Measurements from ENCODE around the gene SHISAL2A.

Gene SHISAL2A

DNA sequence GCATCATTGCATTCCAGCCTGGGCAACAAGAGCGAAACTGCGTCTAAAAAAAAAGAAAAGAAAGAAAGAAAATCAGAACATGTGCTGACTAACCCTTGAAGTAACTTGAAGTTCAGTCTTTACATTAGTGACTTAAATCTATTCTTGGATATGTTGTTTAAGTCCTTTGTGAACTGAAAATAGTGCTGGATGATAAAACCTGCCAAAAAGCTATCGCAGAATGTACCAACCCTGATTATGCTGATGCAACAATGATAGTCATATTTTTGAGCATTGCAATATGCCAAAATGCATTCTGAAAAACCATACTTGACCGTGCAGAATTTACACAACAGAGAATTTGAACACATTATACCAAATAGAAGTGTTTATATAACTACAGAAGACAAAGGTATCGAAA lies 30.7 kb downstream of the SHISAL2A start:
- no peak overlapping the region for H4K91ac ChIP-seq (ENCODE audit: low read depth, low read length, poor library complexity)
- no peak overlapping the region for H2BK5ac ChIP-seq (ENCODE audit: low read length)
- H3K27ac ChIP-seq (replicated peaks; ENCODE audit: low read length), result no peak overlapping the region
- H3K23ac ChIP-seq (ENCODE audit: low read depth, low read length, poor library complexity), result no peak overlapping the region
- H2BK120ac ChIP-seq (ENCODE audit: low read depth, low read length), result no peak overlapping the region
- no peaks in the 10 kb centered on the region for H3K9me3 ChIP-seq (replicated peaks in 1 of 2; ENCODE audit: control insufficient read depth in 2 of 2, insufficient read depth in 1 of 2, low read depth in 1 of 2, low read length in 2 of 2)
- no CpG with 5 or more reads among the region's 5 CpGs for WGBS, 2 donors (ENCODE audit: extremely low coverage in 2 of 2, insufficient read length in 2 of 2, insufficient replicate concordance in 1 of 2)
- no peaks in the 10 kb centered on the region for H3K79me1 ChIP-seq (ENCODE audit: low read depth, low read length)
- H2AK5ac ChIP-seq (ENCODE audit: low read depth, low read length), result no peak overlapping the region
- H2BK15ac ChIP-seq (ENCODE audit: low read length), result no peak overlapping the region
- no peak overlapping the region for H3K14ac ChIP-seq (ENCODE audit: low read length)
- H2AFZ ChIP-seq (ENCODE audit: low read length), result peak overlapping the region; percentile 83
- no peaks in the 10 kb centered on the region for H3K27me3 ChIP-seq (ENCODE audit: control insufficient read depth in 3 of 3, insufficient read depth in 3 of 3, low read depth in 1 of 3, low read length in 3 of 3)
- H4K8ac ChIP-seq (ENCODE audit: low read depth, low read length), result no peak overlapping the region
- no peak overlapping the region for H3K4ac ChIP-seq (ENCODE audit: low read length)
- no peak overlapping the region for H3K4me2 ChIP-seq (ENCODE audit: insufficient read depth, low read length, poor library complexity, severe bottlenecking)
- no peak overlapping the region for H2BK12ac ChIP-seq (ENCODE audit: low read length)
- H3K4me3 ChIP-seq (ENCODE audit: low read length in 2 of 2), result no peak overlapping the region
- H3K18ac ChIP-seq (ENCODE audit: low read length), result no peak overlapping the region
- no peaks in the 10 kb centered on the region for H3K36me3 ChIP-seq (replicated peaks in 1 of 2; ENCODE audit: control insufficient read depth in 2 of 2, insufficient read depth in 2 of 2, low read length in 2 of 2)
- no peak overlapping the region for H3K9ac ChIP-seq (ENCODE audit: low read depth, low read length, poor library complexity)
- DNase-seq (ENCODE audit: low spot score), result no peak
- peaks cover 15 to 37% of the 10 kb centered on the region in 2 donors for H3K4me1 ChIP-seq (ENCODE audit: control insufficient read depth in 2 of 2, insufficient read depth in 1 of 2, low read depth in 1 of 2, low read length in 2 of 2)

DNA sequence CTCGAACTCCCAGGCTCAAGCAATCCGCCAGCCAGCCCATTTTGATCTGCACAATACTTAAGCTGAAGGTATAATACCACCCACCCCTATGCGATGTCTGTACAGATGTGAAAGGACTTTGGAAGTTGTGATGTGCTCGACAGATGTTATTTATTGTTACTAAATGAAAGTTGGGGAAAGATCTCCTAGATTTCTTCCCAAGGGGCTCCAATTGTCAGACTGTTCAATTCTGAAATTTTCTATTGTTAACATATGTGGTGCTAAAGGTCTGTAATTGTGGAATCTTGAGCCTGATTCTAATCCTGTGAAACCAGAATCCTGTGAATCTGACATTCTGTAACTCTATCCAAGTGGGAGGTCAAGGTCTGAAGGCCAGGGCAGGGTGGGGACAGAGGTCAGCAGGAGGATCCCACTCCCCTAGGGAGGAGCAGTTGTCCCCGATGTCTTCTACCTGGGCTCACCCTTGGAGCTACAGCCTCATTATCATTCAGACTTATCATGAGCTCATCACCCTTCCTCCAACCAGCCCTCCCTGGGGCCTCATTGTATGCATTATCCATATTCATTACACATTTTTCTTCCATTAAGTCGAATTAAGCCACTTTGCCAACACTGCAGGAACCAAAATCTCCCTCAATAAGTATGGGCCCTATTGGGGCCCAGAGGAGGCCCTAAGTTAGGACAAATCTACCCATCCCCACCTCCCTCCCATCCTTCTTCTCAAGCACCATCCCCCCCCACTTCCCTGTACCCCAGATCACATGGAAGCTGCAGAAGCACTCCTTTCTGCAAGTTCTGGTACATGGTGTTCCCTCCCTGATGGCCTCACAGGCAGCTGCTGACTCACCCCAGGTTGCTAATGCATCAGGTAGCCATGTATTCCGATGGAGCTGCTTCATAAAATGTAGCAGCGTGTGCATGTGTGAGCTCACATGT lies 32.3 kb downstream of the SHISAL2A start:
- no peak overlapping the region for H3K14ac ChIP-seq (ENCODE audit: low read length)
- H3K9ac ChIP-seq (ENCODE audit: low read depth, low read length, poor library complexity), result no peak overlapping the region
- no peak for DNase-seq (ENCODE audit: low spot score)
- H3K79me1 ChIP-seq (ENCODE audit: low read depth, low read length), result no peaks in the 10 kb centered on the region
- no peak overlapping the region for H2BK5ac ChIP-seq (ENCODE audit: low read length)
- peak overlapping the region; percentile 67 for H2AK5ac ChIP-seq (ENCODE audit: low read depth, low read length)
- H3K27me3 ChIP-seq (ENCODE audit: control insufficient read depth in 3 of 3, insufficient read depth in 3 of 3, low read depth in 1 of 3, low read length in 3 of 3), result no peaks in the 10 kb centered on the region
- H3K27ac ChIP-seq (replicated peaks; ENCODE audit: low read length), result no peak overlapping the region
- no peak overlapping the region for H2BK15ac ChIP-seq (ENCODE audit: low read length)
- no peak overlapping the region for H3K18ac ChIP-seq (ENCODE audit: low read length)
- H3K4me3 ChIP-seq (ENCODE audit: low read length in 2 of 2), result no peak overlapping the region
- no peak overlapping the region for H2BK12ac ChIP-seq (ENCODE audit: low read length)
- H3K4me2 ChIP-seq (ENCODE audit: insufficient read depth, low read length, poor library complexity, severe bottlenecking), result no peak overlapping the region
- peaks cover 9 to 26% of the 10 kb centered on the region in 2 donors for H3K4me1 ChIP-seq (ENCODE audit: control insufficient read depth in 2 of 2, insufficient read depth in 1 of 2, low read depth in 1 of 2, low read length in 2 of 2)
- no peak overlapping the region for H3K4ac ChIP-seq (ENCODE audit: low read length)
- no peak overlapping the region for H4K8ac ChIP-seq (ENCODE audit: low read depth, low read length)
- H2AFZ ChIP-seq (ENCODE audit: low read length), result peak overlapping the region; percentile 36
- no peaks in the 10 kb centered on the region for H3K9me3 ChIP-seq (replicated peaks in 1 of 2; ENCODE audit: control insufficient read depth in 2 of 2, insufficient read depth in 1 of 2, low read depth in 1 of 2, low read length in 2 of 2)
- no CpG with 5 or more reads among the region's 8 CpGs for WGBS, 2 donors (ENCODE audit: extremely low coverage in 2 of 2, insufficient read length in 2 of 2, insufficient replicate concordance in 1 of 2)
- no peak overlapping the region for H4K91ac ChIP-seq (ENCODE audit: low read depth, low read length, poor library complexity)
- no peaks in the 10 kb centered on the region for H3K36me3 ChIP-seq (replicated peaks in 1 of 2; ENCODE audit: control insufficient read depth in 2 of 2, insufficient read depth in 2 of 2, low read length in 2 of 2)
- H2BK120ac ChIP-seq (ENCODE audit: low read depth, low read length), result no peak overlapping the region
- H3K23ac ChIP-seq (ENCODE audit: low read depth, low read length, poor library complexity), result no peak overlapping the region

DNA sequence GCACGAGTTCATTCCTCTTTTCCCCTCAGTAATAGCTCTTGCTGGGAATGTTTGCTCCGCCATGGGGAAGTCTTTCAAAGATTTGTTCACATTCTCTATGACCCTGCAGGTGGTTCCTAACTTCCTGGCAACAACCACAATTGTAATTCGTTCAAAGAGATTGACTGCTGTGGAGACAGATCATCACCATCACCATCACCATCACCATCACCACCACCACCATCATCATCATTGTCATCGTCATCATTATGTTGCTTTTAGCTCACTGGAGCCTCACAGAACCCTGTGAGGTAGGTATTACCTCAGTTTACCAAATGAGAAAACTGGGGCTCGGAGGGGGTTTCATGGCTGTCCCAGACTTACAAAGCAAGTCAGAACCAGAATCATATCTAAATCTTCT lies 34.3 kb downstream of the SHISAL2A start:
- Histone ChIP-seq H3K27ac (replicated peaks; ENCODE audit: low read length) (no peak overlapping the region), H3K4me2 (ENCODE audit: insufficient read depth, low read length, poor library complexity, severe bottlenecking) (no peak overlapping the region), H3K4me1 (ENCODE audit: control insufficient read depth in 2 of 2, insufficient read depth in 1 of 2, low read depth in 1 of 2, low read length in 2 of 2) (peaks cover 5 to 20% of the 10 kb centered on the region in 2 donors), H3K9ac (ENCODE audit: low read depth, low read length, poor library complexity) (no peak overlapping the region), H2AK5ac (ENCODE audit: low read depth, low read length) (no peak overlapping the region), H3K23ac (ENCODE audit: low read depth, low read length, poor library complexity) (no peak overlapping the region), H3K27me3 (ENCODE audit: control insufficient read depth in 3 of 3, insufficient read depth in 3 of 3, low read depth in 1 of 3, low read length in 3 of 3) (no peaks in the 10 kb centered on the region), H2BK15ac (ENCODE audit: low read length) (no peak overlapping the region), H2BK12ac (ENCODE audit: low read length) (no peak overlapping the region), H3K9me3 (replicated peaks in 1 of 2; ENCODE audit: control insufficient read depth in 2 of 2, insufficient read depth in 1 of 2, low read depth in 1 of 2, low read length in 2 of 2) (no peaks in the 10 kb centered on the region), H3K79me1 (ENCODE audit: low read depth, low read length) (no peaks in the 10 kb centered on the region), H3K4ac (ENCODE audit: low read length) (no peak overlapping the region), H3K4me3 (ENCODE audit: low read length in 2 of 2) (no peak overlapping the region), H3K36me3 (replicated peaks in 1 of 2; ENCODE audit: control insufficient read depth in 2 of 2, insufficient read depth in 2 of 2, low read length in 2 of 2) (no peaks in the 10 kb centered on the region), H2BK120ac (ENCODE audit: low read depth, low read length) (no peak overlapping the region), H4K8ac (ENCODE audit: low read depth, low read length) (no peak overlapping the region), H4K91ac (ENCODE audit: low read depth, low read length, poor library complexity) (no peak overlapping the region), H2AFZ (ENCODE audit: low read length) (no peak overlapping the region), H3K14ac (ENCODE audit: low read length) (no peak overlapping the region), H2BK5ac (ENCODE audit: low read length) (no peak overlapping the region), H3K18ac (ENCODE audit: low read length) (no peak overlapping the region)
- DNase-seq (ENCODE audit: low spot score), result no peak
- no CpG with 5 or more reads among the region's 5 CpGs for WGBS, 2 donors (ENCODE audit: extremely low coverage in 2 of 2, insufficient read length in 2 of 2, insufficient replicate concordance in 1 of 2)

DNA sequence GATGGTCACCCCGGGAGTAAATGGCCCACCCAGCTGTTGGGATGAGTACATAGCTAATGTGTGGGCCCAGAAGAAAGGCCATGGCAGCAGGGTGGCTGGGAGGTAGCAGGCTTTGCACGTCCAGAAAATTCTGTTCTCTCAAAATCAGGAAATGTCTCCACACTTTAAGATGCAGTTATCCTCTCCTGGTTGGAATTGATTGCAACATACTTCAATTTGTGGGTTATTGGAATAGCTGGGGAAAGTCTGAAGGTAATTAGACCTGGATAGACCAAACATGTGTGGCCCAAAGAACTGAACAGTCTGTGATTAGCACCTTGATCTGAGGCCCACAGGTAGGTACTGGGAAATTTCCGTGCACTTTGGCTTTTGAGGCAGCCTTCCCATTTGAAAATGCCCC lies 35.0 kb downstream of the SHISAL2A start:
- Histone ChIP-seq H4K8ac (ENCODE audit: low read depth, low read length) (no peak overlapping the region), H3K4me3 (ENCODE audit: low read length in 2 of 2) (no peak overlapping the region), H3K4ac (ENCODE audit: low read length) (no peak overlapping the region), H2BK120ac (ENCODE audit: low read depth, low read length) (no peak overlapping the region), H3K79me1 (ENCODE audit: low read depth, low read length) (no peaks in the 10 kb centered on the region), H3K18ac (ENCODE audit: low read length) (no peak overlapping the region), H3K27ac (replicated peaks; ENCODE audit: low read length) (no peak overlapping the region), H2AFZ (ENCODE audit: low read length) (no peak overlapping the region), H3K23ac (ENCODE audit: low read depth, low read length, poor library complexity) (no peak overlapping the region), H2BK12ac (ENCODE audit: low read length) (no peak overlapping the region), H3K14ac (ENCODE audit: low read length) (no peak overlapping the region), H2BK15ac (ENCODE audit: low read length) (no peak overlapping the region), H2AK5ac (ENCODE audit: low read depth, low read length) (no peak overlapping the region), H3K36me3 (replicated peaks in 1 of 2; ENCODE audit: control insufficient read depth in 2 of 2, insufficient read depth in 2 of 2, low read length in 2 of 2) (no peaks in the 10 kb centered on the region), H3K27me3 (ENCODE audit: control insufficient read depth in 3 of 3, insufficient read depth in 3 of 3, low read depth in 1 of 3, low read length in 3 of 3) (no peaks in the 10 kb centered on the region), H3K9ac (ENCODE audit: low read depth, low read length, poor library complexity) (no peak overlapping the region), H4K91ac (ENCODE audit: low read depth, low read length, poor library complexity) (no peak overlapping the region), H2BK5ac (ENCODE audit: low read length) (no peak overlapping the region), H3K9me3 (replicated peaks in 1 of 2; ENCODE audit: control insufficient read depth in 2 of 2, insufficient read depth in 1 of 2, low read depth in 1 of 2, low read length in 2 of 2) (no peaks in the 10 kb centered on the region), H3K4me2 (ENCODE audit: insufficient read depth, low read length, poor library complexity, severe bottlenecking) (no peak overlapping the region), H3K4me1 (ENCODE audit: control insufficient read depth in 2 of 2, insufficient read depth in 1 of 2, low read depth in 1 of 2, low read length in 2 of 2) (peaks cover 6 to 20% of the 10 kb centered on the region in 2 donors)
- no CpG with 5 or more reads among the region's 3 CpGs for WGBS, 2 donors (ENCODE audit: extremely low coverage in 2 of 2, insufficient read length in 2 of 2, insufficient replicate concordance in 1 of 2)
- no peak for DNase-seq (ENCODE audit: low spot score)

All from neuronal stem cell (in vitro differentiated cells).